Karpas-422 (cell line): ENCODE measurements around the gene ERC2. TPM values are rescaled to one million over a fixed set of nuclear protein-coding genes. Genes with fewer than 3 reads are reported as not detected.

Experiments used
- DNase-seq: peaks from one replicate; pipeline ENCODE4 v3.0.0-alpha.2; 2015
- H2AFZ ChIP-seq: fragments of 200-600 bp; sonication (generic); 2 replicates; pipeline ENCODE4 v1.6.1; 2014; ENCODE audit warnings: antibody characterized with exemption, low read length, mixed read lengths
- H3K27ac ChIP-seq: fragments of 200-600 bp; sonication (generic); 2 replicates; pipeline ENCODE4 v1.5.1; 2014; ENCODE audit warnings: mild to moderate bottlenecking, low read length, moderate library complexity
- H3K27me3 ChIP-seq: fragments of 200-600 bp; sonication (generic); 2 replicates; pipeline ENCODE4 v1.6.1; 2014; ENCODE audit warnings: low read length, mixed read lengths
- H3K36me3 ChIP-seq: fragments of 200-600 bp; sonication (generic); 2 replicates; pipeline ENCODE4 v1.6.1; 2014; ENCODE audit warnings: low read length, mixed read lengths; ENCODE audit not compliant: insufficient read depth
- H3K4me1 ChIP-seq: fragments of 200-600 bp; sonication (generic); 2 replicates; pipeline ENCODE4 v1.6.1; 2014; ENCODE audit warnings: mild to moderate bottlenecking, low read length, mixed read lengths
- H3K4me2 ChIP-seq: fragments of 200-600 bp; sonication (generic); 2 replicates; pipeline ENCODE4 v1.6.1; 2014; ENCODE audit warnings: low read length, low read depth, mild to moderate bottlenecking; ENCODE audit not compliant: poor library complexity, severe bottlenecking
- H3K4me3 ChIP-seq: fragments of 200-600 bp; sonication (generic); 2 replicates; pipeline ENCODE4 v1.5.1; 2014; ENCODE audit warnings: mild to moderate bottlenecking, antibody characterized with exemption, low read length, mixed read lengths
- H3K79me2 ChIP-seq: fragments of 200-600 bp; sonication (generic); 2 replicates; pipeline ENCODE4 v1.6.1; 2014; ENCODE audit warnings: mild to moderate bottlenecking, low read length, mixed read lengths
- H3K9ac ChIP-seq: fragments of 200-600 bp; sonication (generic); 2 replicates; pipeline ENCODE4 v1.6.0; 2014; ENCODE audit warnings: low read length
- H3K9me2 ChIP-seq: fragments of 200-600 bp; sonication (generic), shearing (Covaris generic); replicated peaks from 2 replicates; pipeline ENCODE4 v1.6.0; 2014; ENCODE audit warnings: mild to moderate bottlenecking, low read length, moderate library complexity; ENCODE audit not compliant: insufficient read depth
- H3K9me3 ChIP-seq: fragments of 300-700, 200-600 bp; sonication (generic); 2 replicates; pipeline ENCODE4 v1.6.1; 2014; ENCODE audit warnings: low read length, mixed read lengths
- H4K20me1 ChIP-seq: fragments of 200-600 bp; sonication (generic); 2 replicates; pipeline ENCODE4 v1.6.1; 2014; ENCODE audit warnings: mild to moderate bottlenecking, antibody characterized with exemption, low read length, low read depth; ENCODE audit not compliant: insufficient read depth
- total RNA-seq: library from RNA; depleted of rRNA; stranded (reverse); fragments of >200 nt; shearing (Covaris generic); gene quantifications from 2 replicates; pipeline ENCODE4 v1.2.3, GENCODE V29; 2014; ENCODE audit warnings: low replicate concordance

Gene ERC2
- total RNA-seq, 1 experiment from 2014 or later = 3.7 TPM

GRCh38 chr3:55629432-55629831 is 838.8 kb downstream of the ERC2 start:
- Histone ChIP-seq H3K79me2 (no peaks in the 10 kb centered on the region), H3K36me3 (no peaks in the 10 kb centered on the region), H3K27me3 (no peaks in the 10 kb centered on the region), H3K4me3 (no peak overlapping the region), H4K20me1 (no peaks in the 10 kb centered on the region), H3K9ac (no peak overlapping the region), H3K27ac (no peak overlapping the region), H3K4me1 (peaks cover 11% of the 10 kb centered on the region), H3K9me2 (no peaks in the 10 kb centered on the region), H2AFZ (no peak overlapping the region), H3K4me2 (no peak overlapping the region), H3K9me3 (no peaks in the 10 kb centered on the region)
- no peak for DNase-seq

GRCh38 chr3:55626279-55626665 is 842.0 kb downstream of the ERC2 start:
- DNase-seq = no peak
- Histone ChIP-seq H3K4me3 (no peak overlapping the region), H3K9ac (no peak overlapping the region), H2AFZ (no peak overlapping the region), H3K36me3 (no peaks in the 10 kb centered on the region), H3K27me3 (0 out of 2 replicates have a peak, but pooled peaks cover 3% of the 10 kb centered on the region), H3K4me1 (peaks cover 16% of the 10 kb centered on the region), H3K4me2 (no peak overlapping the region), H3K9me3 (no peaks in the 10 kb centered on the region; the same call in 1 of the 2 replicates), H3K9me2 (no peaks in the 10 kb centered on the region), H3K79me2 (no peaks in the 10 kb centered on the region), H3K27ac (no peak overlapping the region), H4K20me1 (no peaks in the 10 kb centered on the region)

DNA sequence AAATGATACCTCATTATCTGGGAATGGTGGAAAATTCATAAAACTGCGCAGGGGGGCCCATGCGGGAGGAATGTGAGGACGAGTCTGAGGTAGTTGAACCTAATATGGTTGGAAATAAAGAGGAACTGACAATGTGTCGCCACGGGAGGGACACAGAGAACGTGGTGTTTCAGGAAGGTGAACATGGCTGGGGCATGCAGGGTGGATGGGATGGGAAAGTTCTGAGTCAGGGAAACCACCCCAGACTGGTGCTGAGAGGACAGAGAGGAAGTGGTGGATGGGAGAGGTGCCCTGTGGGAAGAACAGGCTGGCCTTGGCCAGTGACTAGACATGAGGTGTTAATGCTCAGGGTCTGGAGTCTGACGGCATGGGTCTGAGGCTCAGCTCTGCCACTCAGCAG is 844.0 kb downstream of the ERC2 start:
- Histone ChIP-seq H3K4me3 (no peak overlapping the region), H3K36me3 (no peaks in the 10 kb centered on the region), H3K4me2 (no peak overlapping the region), H2AFZ (no peak overlapping the region), H3K9ac (no peak overlapping the region), H4K20me1 (no peaks in the 10 kb centered on the region), H3K9me3 (no peaks in the 10 kb centered on the region; the same call in 1 of the 2 replicates), H3K27me3 (0 out of 2 replicates have a peak, but pooled peaks cover 3% of the 10 kb centered on the region), H3K79me2 (no peaks in the 10 kb centered on the region), H3K4me1 (peaks cover 16% of the 10 kb centered on the region), H3K9me2 (no peaks in the 10 kb centered on the region), H3K27ac (no peak overlapping the region)
- DNase-seq = no peak

GRCh38 chr3:55623786-55624185 is 844.5 kb downstream of the ERC2 start:
- H3K27ac ChIP-seq = no peak overlapping the region
- no peaks in the 10 kb centered on the region for H3K79me2 ChIP-seq
- no peak overlapping the region for H3K4me3 ChIP-seq
- 0 out of 2 replicates have a peak, but pooled peaks cover 3% of the 10 kb centered on the region for H3K27me3 ChIP-seq
- H2AFZ ChIP-seq = no peak overlapping the region
- no peak overlapping the region for H3K4me2 ChIP-seq
- peaks cover 16% of the 10 kb centered on the region for H3K4me1 ChIP-seq
- H3K9me3 ChIP-seq = no peaks in the 10 kb centered on the region; the same call in 1 of the 2 replicates
- DNase-seq = no peak
- H3K36me3 ChIP-seq = no peaks in the 10 kb centered on the region
- H4K20me1 ChIP-seq = no peaks in the 10 kb centered on the region
- H3K9ac ChIP-seq = no peak overlapping the region
- H3K9me2 ChIP-seq = no peaks in the 10 kb centered on the region

GRCh38 chr3:55622733-55623132 is 845.5 kb downstream of the ERC2 start:
- Histone ChIP-seq H3K9ac (no peak overlapping the region), H3K4me3 (no peak overlapping the region), H3K4me1 (peaks cover 16% of the 10 kb centered on the region), H3K36me3 (no peaks in the 10 kb centered on the region), H2AFZ (0 out of 2 replicates have a peak overlapping the region, but pooled peaks have one; percentile 6), H3K4me2 (no peak overlapping the region), H3K27ac (no peak overlapping the region), H3K27me3 (0 out of 2 replicates have a peak, but pooled peaks cover 3% of the 10 kb centered on the region), H3K9me2 (no peaks in the 10 kb centered on the region), H4K20me1 (no peaks in the 10 kb centered on the region), H3K9me3 (no peaks in the 10 kb centered on the region; the same call in 1 of the 2 replicates), H3K79me2 (no peaks in the 10 kb centered on the region)
- DNase-seq = no peak

GRCh38 chr3:55622116-55622515 is 846.2 kb downstream of the ERC2 start:
- DNase-seq = no peak
- H4K20me1 ChIP-seq = no peaks in the 10 kb centered on the region
- H3K9ac ChIP-seq = no peak overlapping the region
- H3K9me2 ChIP-seq = no peaks in the 10 kb centered on the region
- no peak overlapping the region for H3K4me3 ChIP-seq
- no peak overlapping the region for H3K4me2 ChIP-seq
- no peaks in the 10 kb centered on the region; the same call in 1 of the 2 replicates for H3K9me3 ChIP-seq
- peaks cover 16% of the 10 kb centered on the region for H3K4me1 ChIP-seq
- no peaks in the 10 kb centered on the region for H3K79me2 ChIP-seq
- no peak overlapping the region for H2AFZ ChIP-seq
- H3K27ac ChIP-seq = no peak overlapping the region
- no peaks in the 10 kb centered on the region for H3K36me3 ChIP-seq
- H3K27me3 ChIP-seq = 0 out of 2 replicates have a peak, but pooled peaks cover 3% of the 10 kb centered on the region

DNA sequence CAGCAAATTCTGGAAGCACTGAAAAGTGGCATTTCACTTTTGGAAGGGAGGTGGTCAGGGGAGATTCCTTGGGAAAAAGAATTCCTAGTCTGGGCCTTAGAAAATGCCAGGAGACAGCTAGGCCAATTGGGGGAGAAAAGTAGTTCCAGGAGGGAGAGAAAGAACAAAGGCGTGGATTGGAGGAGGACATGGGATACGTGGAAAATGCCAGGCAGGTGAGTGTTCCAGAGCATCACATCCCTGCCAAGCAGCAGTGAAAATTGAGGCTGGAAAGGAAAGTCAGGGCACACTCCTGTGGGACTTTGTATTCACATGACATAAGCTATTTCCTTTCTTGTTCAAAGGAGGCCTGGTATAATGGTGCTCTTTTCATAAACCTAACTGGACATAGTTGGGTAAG is 846.6 kb downstream of the ERC2 start:
- Histone ChIP-seq H3K9ac (no peak overlapping the region), H3K4me1 (peaks cover 16% of the 10 kb centered on the region), H3K9me2 (no peaks in the 10 kb centered on the region), H3K4me3 (no peak overlapping the region), H2AFZ (no peak overlapping the region), H3K27ac (no peak overlapping the region), H3K4me2 (no peak overlapping the region), H3K36me3 (no peaks in the 10 kb centered on the region), H3K9me3 (no peaks in the 10 kb centered on the region; the same call in 1 of the 2 replicates), H3K79me2 (no peaks in the 10 kb centered on the region), H4K20me1 (no peaks in the 10 kb centered on the region), H3K27me3 (0 out of 2 replicates have a peak, but pooled peaks cover 3% of the 10 kb centered on the region)
- DNase-seq = no peak

DNA sequence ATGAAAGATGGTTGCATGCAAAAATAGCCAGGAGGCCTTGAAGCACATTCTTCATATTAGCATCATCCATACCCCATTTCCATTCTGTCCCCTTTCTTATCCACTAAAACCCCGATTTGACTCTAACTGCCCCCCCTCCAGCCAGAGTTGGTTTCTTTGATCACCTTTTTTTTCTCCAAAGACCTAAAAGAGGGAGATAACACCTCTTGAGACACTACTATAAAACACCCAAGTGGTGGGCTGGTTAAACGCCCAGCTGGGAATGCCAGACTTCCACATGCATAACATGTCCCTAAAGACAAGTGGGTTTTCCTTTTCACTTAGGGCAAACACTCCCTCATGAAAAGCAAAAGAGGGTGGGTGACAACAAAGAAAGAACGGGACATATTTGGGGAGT is 847.2 kb downstream of the ERC2 start:
- Histone ChIP-seq H4K20me1 (no peaks in the 10 kb centered on the region), H3K27ac (no peak overlapping the region), H3K9ac (no peak overlapping the region), H2AFZ (no peak overlapping the region), H3K4me1 (peaks cover 18% of the 10 kb centered on the region), H3K9me2 (no peaks in the 10 kb centered on the region), H3K4me3 (no peak overlapping the region), H3K9me3 (no peaks in the 10 kb centered on the region; the same call in 1 of the 2 replicates), H3K79me2 (no peaks in the 10 kb centered on the region), H3K4me2 (no peak overlapping the region), H3K27me3 (0 out of 2 replicates have a peak, but pooled peaks cover 3% of the 10 kb centered on the region), H3K36me3 (no peaks in the 10 kb centered on the region)
- DNase-seq = no peak
